Measurements from ENCODE around the gene SLC24A2. TPM values are rescaled to one million over a fixed set of nuclear protein-coding genes. Genes with fewer than 3 reads are reported as not detected.

The SLC24A2 gene
- total RNA-seq, 1 experiment from 2014 or later, result not detected

GRCh38 chr9:19828576-19829109 is 39.8 kb upstream of the SLC24A2 start:
- intact Hi-C loops (cut with micrococcal nuclease; ENCODE audit: unreplicated experiment), result no loop called here
- ChIA-PET POLR2A (no interaction called here), CTCF (no interaction called here)
- Histone ChIP-seq H3K9me3 (ENCODE audit: control insufficient read depth, insufficient read depth, low read depth, low read length) (no peaks in the 10 kb centered on the region), H3K27ac (ENCODE audit: low read length) (no peak overlapping the region), H3K36me3 (ENCODE audit: control insufficient read depth, insufficient read depth, low read length) (no peaks in the 10 kb centered on the region), H3K4me3 (ENCODE audit: low read depth in 2 of 2, low read length in 2 of 2) (no peak overlapping the region), H3K4me1 (ENCODE audit: control insufficient read depth, insufficient read depth, low read length) (no peaks in the 10 kb centered on the region), H3K27me3 (ENCODE audit: control insufficient read depth, insufficient read depth, low read length) (no peaks in the 10 kb centered on the region)
- BruUV-seq (replicated peaks), result no TSS peak
- DNase-seq (ENCODE audit: low read depth, low spot score) (no peak), ATAC-seq (no peak)
- in situ Hi-C loops (cut with HindIII; ENCODE audit: low pct_unique_long_range_greater_than_20kb, low sequenced_read_pairs), result no loop called here
- TF ChIP-seq REST (IDR thresholded peaks at IDR 0.05; ENCODE audit: insufficient read depth in 1 of 2, low read depth in 2 of 2, low read length in 1 of 2) (no peak), POLR2AphosphoS5 (IDR thresholded peaks at IDR 0.05; ENCODE audit: low read depth, low read length) (no peak), TCF7L2 (IDR thresholded peaks at IDR 0.05; ENCODE audit: low read depth, low read length) (no peak), SIN3A (IDR thresholded peaks at IDR 0.05; ENCODE audit: borderline replicate concordance, insufficient read depth, low read depth, low read length) (no peak)
- TF ChIP-seq, protein P1, sequence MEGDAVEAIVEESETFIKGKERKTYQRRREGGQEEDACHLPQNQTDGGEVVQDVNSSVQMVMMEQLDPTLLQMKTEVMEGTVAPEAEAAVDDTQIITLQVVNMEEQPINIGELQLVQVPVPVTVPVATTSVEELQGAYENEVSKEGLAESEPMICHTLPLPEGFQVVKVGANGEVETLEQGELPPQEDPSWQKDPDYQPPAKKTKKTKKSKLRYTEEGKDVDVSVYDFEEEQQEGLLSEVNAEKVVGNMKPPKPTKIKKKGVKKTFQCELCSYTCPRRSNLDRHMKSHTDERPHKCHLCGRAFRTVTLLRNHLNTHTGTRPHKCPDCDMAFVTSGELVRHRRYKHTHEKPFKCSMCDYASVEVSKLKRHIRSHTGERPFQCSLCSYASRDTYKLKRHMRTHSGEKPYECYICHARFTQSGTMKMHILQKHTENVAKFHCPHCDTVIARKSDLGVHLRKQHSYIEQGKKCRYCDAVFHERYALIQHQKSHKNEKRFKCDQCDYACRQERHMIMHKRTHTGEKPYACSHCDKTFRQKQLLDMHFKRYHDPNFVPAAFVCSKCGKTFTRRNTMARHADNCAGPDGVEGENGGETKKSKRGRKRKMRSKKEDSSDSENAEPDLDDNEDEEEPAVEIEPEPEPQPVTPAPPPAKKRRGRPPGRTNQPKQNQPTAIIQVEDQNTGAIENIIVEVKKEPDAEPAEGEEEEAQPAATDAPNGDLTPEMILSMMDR (IDR thresholded peaks at IDR 0.05), result no peak

GRCh38 chr9:19816769-19817168 is 27.9 kb upstream of the SLC24A2 start:
- POLR2A ChIA-PET, result no interaction called here
- in situ Hi-C loops (cut with HindIII; ENCODE audit: low pct_unique_long_range_greater_than_20kb, low sequenced_read_pairs) (no loop called here), intact Hi-C loops (cut with micrococcal nuclease; ENCODE audit: unreplicated experiment) (no loop called here)
- Histone ChIP-seq H3K27ac (ENCODE audit: low read length) (no peak overlapping the region), H3K4me1 (ENCODE audit: control insufficient read depth, insufficient read depth, low read length) (no peaks in the 10 kb centered on the region), H3K27me3 (ENCODE audit: control insufficient read depth, insufficient read depth, low read length) (no peaks in the 10 kb centered on the region), H3K36me3 (ENCODE audit: control insufficient read depth, insufficient read depth, low read length) (no peaks in the 10 kb centered on the region), H3K4me3 (ENCODE audit: low read depth in 2 of 2, low read length in 2 of 2) (no peak overlapping the region), H3K9me3 (ENCODE audit: control insufficient read depth, insufficient read depth, low read depth, low read length) (no peaks in the 10 kb centered on the region)
- no peak for ATAC-seq
- no peak for TF ChIP-seq POLR2AphosphoS5 (IDR thresholded peaks at IDR 0.05; ENCODE audit: low read depth, low read length)
- TF ChIP-seq REST (IDR thresholded peaks at IDR 0.05; ENCODE audit: insufficient read depth in 1 of 2, low read depth in 2 of 2, low read length in 1 of 2), result no peak
- CTCF ChIA-PET, result no interaction called here
- no TSS peak for BruUV-seq (replicated peaks)
- no peak for DNase-seq (ENCODE audit: low read depth, low spot score)
